SK-N-SH (cell line): ENCODE data around the gene TGFBR3. TPM values are rescaled to one million over a fixed set of nuclear protein-coding genes. Genes with fewer than 3 reads are reported as not detected.

Experiments used
- CTCF ChIA-PET: fragments of 300-600, 350-600 bp; formaldehyde crosslinking; extraction: SDS; loops from one replicate; lab custom pipeline; 2021; lab: Yijun Ruan, JAX
- POLR2A ChIA-PET: fragments of 350-600 bp; sonication (Branson Sonifier 250); formaldehyde crosslinking; extraction: SDS; loops from one replicate; lab custom pipeline; 2020; ENCODE audit warnings: antibody characterized with exemption, inconsistent platforms; lab: Yijun Ruan, JAX
- DNase-seq: peaks from one replicate; pipeline ENCODE4 v3.0.0; 2012
- H2AFZ ChIP-seq: fragments of 200-600 bp; sonication (generic); 2 replicates; pipeline ENCODE4 v1.8.1; 2016; ENCODE audit warnings: antibody characterized with exemption, mild to moderate bottlenecking, low read depth
- H3F3A ChIP-seq: fragments of 200-600 bp; sonication (generic); replicated peaks from 2 replicates; pipeline ENCODE3; 2016; ENCODE audit warnings: antibody characterized with exemption, mild to moderate bottlenecking; ENCODE audit not compliant: insufficient read depth
- H3K27ac ChIP-seq, 2 experiments: fragments of 200-500 bp in 1 of 2; fragments of 200-600 bp in 1 of 2; sonication (Bioruptor generic) in 1 of 2; sonication (generic), shearing (Covaris generic) in 1 of 2; 2 replicates each; pipeline versions ENCODE4 v1.5.1 to v1.6.1; 2014 to 2016; ENCODE audit warnings: low read depth in 2 of 2, inconsistent platforms in 1 of 2, low read length in 1 of 2, mild to moderate bottlenecking in 1 of 2, mixed read lengths in 1 of 2
- H3K27me3 ChIP-seq: fragments of 200-600 bp; sonication (generic), shearing (Covaris generic); 2 replicates; pipeline ENCODE4 v1.6.1; 2016; ENCODE audit warnings: mixed run types; ENCODE audit not compliant: insufficient read depth
- H3K36me3 ChIP-seq, 2 experiments: fragments of 200-500 bp in 1 of 2; fragments of 200-600 bp in 1 of 2; sonication (Bioruptor generic) in 1 of 2; sonication (generic) in 1 of 2; replicated peaks in 1 of 2; 2 replicates each; pipeline versions ENCODE3 to v1.5.1; 2014 to 2016; ENCODE audit warnings: low read length in 1 of 2, mild to moderate bottlenecking in 1 of 2; ENCODE audit not compliant: insufficient read depth in 2 of 2, control insufficient read depth in 1 of 2
- H3K4me1 ChIP-seq, 2 experiments: fragments of 200-500 bp in 1 of 2; fragments of 200-600 bp in 1 of 2; sonication (Bioruptor generic) in 1 of 2; sonication (generic), shearing (Covaris generic) in 1 of 2; 2 replicates each; pipeline versions ENCODE4 v1.5.1 to v1.6.1; 2014 to 2016; ENCODE audit warnings: low read depth in 1 of 2, low read length in 1 of 2, mixed run types in 1 of 2; ENCODE audit not compliant: insufficient read depth in 2 of 2, control insufficient read depth in 1 of 2
- H3K4me2 ChIP-seq: fragments of 200-600 bp; sonication (generic), shearing (Covaris generic); 2 replicates; pipeline ENCODE4 v1.6.1; 2017; ENCODE audit warnings: mixed run types
- H3K4me3 ChIP-seq, 2 experiments: fragments of 200-500 bp in 1 of 2; fragments of 200-600 bp in 1 of 2; sonication (Bioruptor generic) in 1 of 2; sonication (generic), shearing (Covaris generic) in 1 of 2; 2 replicates each; pipeline versions ENCODE4 v1.5.1 to v1.8.1; 2014 to 2016; ENCODE audit warnings: low read depth in 2 of 2, inconsistent platforms in 1 of 2, low read length in 1 of 2, mild to moderate bottlenecking in 1 of 2, mixed read lengths in 1 of 2, moderate library complexity in 1 of 2
- H3K79me2 ChIP-seq: fragments of 200-600 bp; sonication (generic); 2 replicates; pipeline ENCODE4 v1.8.1; 2017; ENCODE audit warnings: mild to moderate bottlenecking; ENCODE audit not compliant: insufficient read depth
- H3K9ac ChIP-seq: fragments of 200-600 bp; sonication (generic); 2 replicates; pipeline ENCODE4 v1.6.1; 2017; ENCODE audit warnings: mixed run types
- H3K9me2 ChIP-seq: fragments of 200-600 bp; sonication (generic); 2 replicates; pipeline ENCODE4 v1.6.1; 2017; ENCODE audit warnings: mixed run types
- H3K9me3 ChIP-seq: fragments of 200-600 bp; sonication (generic); 2 replicates; pipeline ENCODE4 v1.6.1; 2017; ENCODE audit warnings: mixed run types, mild to moderate bottlenecking, moderate library complexity
- H4K20me1 ChIP-seq: fragments of 200-600 bp; sonication (generic); 2 replicates; pipeline ENCODE4 v1.6.1; 2017; ENCODE audit warnings: mild to moderate bottlenecking, mixed run types; ENCODE audit not compliant: insufficient read depth
- CHD2 ChIP-seq: fragments of 150-350 bp; IDR thresholded peaks from 2 replicates; pipeline ENCODE4 v1.6.1; 2018; ENCODE audit warnings: low read length; ENCODE audit not compliant: partially characterized antibody
- EP300 ChIP-seq, 2 experiments: IDR thresholded peaks; 2 replicates each; pipeline versions ENCODE4 v1.4.0 to v1.6.1; 2012; ENCODE audit warnings: borderline replicate concordance in 1 of 2, low read depth in 1 of 2, low read length in 1 of 2
- EZH2phosphoT487 ChIP-seq: fragments of 200-600 bp; sonication (generic); IDR thresholded peaks from 2 replicates; pipeline ENCODE4 v1.6.1; 2017; ENCODE audit warnings: low read depth, mixed run types, mild to moderate bottlenecking, antibody characterized with exemption, moderate library complexity, borderline replicate concordance
- GABPA ChIP-seq: IDR thresholded peaks from 2 replicates; pipeline ENCODE4 v1.4.0; 2012; ENCODE audit warnings: low read depth, mild to moderate bottlenecking
- GATA2 ChIP-seq: sonication (generic); formaldehyde crosslinking; IDR thresholded peaks from 2 replicates; pipeline ENCODE4 v1.5.0; 2020; ENCODE audit warnings: mild to moderate bottlenecking, missing genetic modification reagents
- IRF3 ChIP-seq: fragments of 150-350 bp; IDR thresholded peaks from 2 replicates; pipeline ENCODE4 v1.6.1; 2016; ENCODE audit warnings: mild to moderate bottlenecking, low read depth, low read length
- JUND ChIP-seq: IDR thresholded peaks from 2 replicates; pipeline ENCODE4 v1.4.0; 2012
- MXI1 ChIP-seq: IDR thresholded peaks from 2 replicates; pipeline ENCODE4 v1.6.1; 2012; ENCODE audit warnings: mild to moderate bottlenecking, low read depth, low read length, improper control_type of control experiment
- NFIC ChIP-seq: IDR thresholded peaks from 2 replicates; pipeline ENCODE4 v1.4.0; 2012; ENCODE audit warnings: borderline replicate concordance
- NRF1 ChIP-seq: IDR thresholded peaks from 2 replicates; pipeline ENCODE4 v1.6.1; 2012; ENCODE audit warnings: low read depth, mild to moderate bottlenecking, low read length
- POLR2AphosphoS5 ChIP-seq: IDR thresholded peaks from 2 replicates; pipeline ENCODE4 v1.6.1; 2012; ENCODE audit warnings: low read depth, low read length
- RAD21 ChIP-seq: IDR thresholded peaks from 2 replicates; pipeline ENCODE4 v1.6.1; 2012; ENCODE audit warnings: mild to moderate bottlenecking, low read length
- REST ChIP-seq: IDR thresholded peaks from 2 replicates; pipeline ENCODE4 v1.6.1; 2012; ENCODE audit warnings: mild to moderate bottlenecking, low read depth, low read length, moderate library complexity
- RXRA ChIP-seq: IDR thresholded peaks from 2 replicates; pipeline ENCODE4 v1.4.0; 2012; ENCODE audit warnings: low read depth, mild to moderate bottlenecking, borderline replicate concordance
- SIN3A ChIP-seq: IDR thresholded peaks from 2 replicates; pipeline ENCODE4 v1.6.1; 2012; ENCODE audit warnings: low read depth, mild to moderate bottlenecking, low read length, moderate library complexity, borderline replicate concordance
- SMC3 ChIP-seq: IDR thresholded peaks from 2 replicates; pipeline ENCODE4 v1.6.1; 2012; ENCODE audit warnings: low read depth, low read length, improper control_type of control experiment
- TEAD4 ChIP-seq: IDR thresholded peaks from 2 replicates; pipeline ENCODE4 v1.4.0; 2012; ENCODE audit warnings: mild to moderate bottlenecking, borderline replicate concordance; ENCODE audit not compliant: insufficient read depth
- USF1 ChIP-seq: IDR thresholded peaks from 2 replicates; pipeline ENCODE4 v1.4.0; 2012; ENCODE audit warnings: low read depth, borderline replicate concordance
- YY1 ChIP-seq: IDR thresholded peaks from 2 replicates; pipeline ENCODE4 v1.4.0; 2012; ENCODE audit warnings: low read depth, mild to moderate bottlenecking
- WGBS: methylation state at CpG from one replicate; pipeline ENCODE4 v1.1.6; 2017; ENCODE audit warnings: low lambda C conversion rate; 5-methylcytosine and 5-hydroxymethylcytosine counted together
- polyA plus RNA-seq, 3 experiments: library from polyadenylated mRNA; depleted of rRNA; stranded (reverse); fragments of >200 nt; gene quantifications; 2 replicates each; pipeline ENCODE4 v1.2.3, GENCODE V29; 2012
- TF ChIP-seq, protein P1 (sequence below): IDR thresholded peaks from 2 replicates; pipeline ENCODE4 v1.4.0; 2012; ENCODE audit warnings: low read depth

TGFBR3 gene
- polyA plus RNA-seq, 1 of the 3 experiments (the other 2 are of a cell fraction): 0.07 TPM

GRCh38 chr1:91818713-91818975 is 67.3 kb downstream of the TGFBR3 start:
- TF ChIP-seq POLR2AphosphoS5 (no peak), RAD21 (no peak), NFIC (no peak), RXRA (no peak), SMC3 (no peak)
- TF ChIP-seq, protein P1, sequence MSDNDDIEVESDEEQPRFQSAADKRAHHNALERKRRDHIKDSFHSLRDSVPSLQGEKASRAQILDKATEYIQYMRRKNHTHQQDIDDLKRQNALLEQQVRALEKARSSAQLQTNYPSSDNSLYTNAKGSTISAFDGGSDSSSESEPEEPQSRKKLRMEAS: no peak
- TF ChIP-seq, all 33 proteins: peak for 0
- no peak overlapping the region for H3K4me2 ChIP-seq
- no peaks in the 10 kb centered on the region for H4K20me1 ChIP-seq
- ChIA-PET POLR2A (no interaction called here), CTCF (no interaction called here)
- no peaks in the 10 kb centered on the region for H3K79me2 ChIP-seq
- no peak overlapping the region for H3K4me3 ChIP-seq
- H3F3A ChIP-seq: no peaks in the 10 kb centered on the region
- no peaks in the 10 kb centered on the region for H3K4me1 ChIP-seq
- H3K9ac ChIP-seq: no peak overlapping the region
- H3K27ac ChIP-seq: no peak overlapping the region
- no peaks in the 10 kb centered on the region for H3K9me3 ChIP-seq
- H3K36me3 ChIP-seq: no peaks in the 10 kb centered on the region
- 7% methylated on average over 1 of the region's 1 CpG for WGBS
- no peaks in the 10 kb centered on the region for H3K9me2 ChIP-seq
- peaks cover 30% of the 10 kb centered on the region; the same call in 1 of the 2 replicates for H3K27me3 ChIP-seq
- no peak overlapping the region for H2AFZ ChIP-seq
- no peak for DNase-seq

GRCh38 chr1:91817211-91817905 is 68.6 kb downstream of the TGFBR3 start:
- ChIA-PET POLR2A (no interaction called here), CTCF (interaction anchor here (0.7 kb wide), 1 partner anchor 86 kb away, joined by 3 read pairs; no protein-coding TSS in a partner anchor)
- H3K9me3 ChIP-seq: no peaks in the 10 kb centered on the region
- H3K4me3 ChIP-seq: no peak overlapping the region
- H4K20me1 ChIP-seq: no peaks in the 10 kb centered on the region
- no peak for DNase-seq
- no peaks in the 10 kb centered on the region for H3K9me2 ChIP-seq
- H3K4me1 ChIP-seq: no peaks in the 10 kb centered on the region
- no peaks in the 10 kb centered on the region for H3K36me3 ChIP-seq
- no peak overlapping the region for H2AFZ ChIP-seq
- no peak overlapping the region for H3K27ac ChIP-seq
- WGBS: 28% methylated on average over 5 of the region's 5 CpGs
- H3K9ac ChIP-seq: no peak overlapping the region
- no peaks in the 10 kb centered on the region for H3F3A ChIP-seq
- H3K27me3 ChIP-seq: peaks cover 31% of the 10 kb centered on the region; the same call in 1 of the 2 replicates
- no peaks in the 10 kb centered on the region for H3K79me2 ChIP-seq
- no peak overlapping the region for H3K4me2 ChIP-seq
- no peak for TF ChIP-seq NRF1
- TF ChIP-seq YY1: no peak
- no peak for TF ChIP-seq EP300 (IDR thresholded peaks at IDR 0.05; ENCODE audit: borderline replicate concordance in 1 of 2, low read depth in 1 of 2, low read length in 1 of 2)
- no peak for TF ChIP-seq RAD21
- no peak for TF ChIP-seq GABPA
- TF ChIP-seq TEAD4: no peak
- no peak for TF ChIP-seq CHD2
- TF ChIP-seq USF1: no peak
- TF ChIP-seq EZH2phosphoT487: no peak
- no peak for TF ChIP-seq POLR2AphosphoS5
- no peak for TF ChIP-seq GATA2 (CRISPR knock-in tag)
- no peak for TF ChIP-seq RXRA
- TF ChIP-seq JUND: no peak
- TF ChIP-seq IRF3: no peak
- TF ChIP-seq REST: no peak
- TF ChIP-seq, protein P1: no peak
- no peak for TF ChIP-seq SMC3
- no peak for TF ChIP-seq MXI1
- no peak for TF ChIP-seq SIN3A
